GM12878 (cell line): ENCODE results near the gene RHEBL1. TPM values are rescaled to one million over a fixed set of nuclear protein-coding genes. Genes with fewer than 3 reads are reported as not detected.
A peak's percentile ranks its signal among the peaks of the same experiment; 100 is the strongest.

ENCODE experiments used
- ATAC-seq: fragments of 200-7000 bp; cut with Tn5 transposase; 3 replicates; pipeline ENCODE4 v1.9.1; 2020; ENCODE audit warnings: mild to moderate bottlenecking, moderate library complexity
- BruUV-seq: library from RNA; stranded (reverse); fragments of 400-500 nt; replicated peaks from 2 replicates; lab custom pipeline; 2021; lab: Mats Ljungman, UMichigan
- CTCF ChIA-PET: fragments of 300-600 bp; sonication (Branson Sonifier 250); formaldehyde crosslinking; extraction: SDS; loops from one replicate; lab custom pipeline; 2021; ENCODE audit warnings: inconsistent platforms; lab: Yijun Ruan, JAX
- POLR2A ChIA-PET: fragments of 350-600 bp; formaldehyde crosslinking; extraction: SDS; loops from one replicate; lab custom pipeline; 2021; ENCODE audit warnings: inconsistent platforms; lab: Charles Lee
- RAD21 ChIA-PET: fragments of 300-600 bp; sonication (Branson Sonifier 250); formaldehyde crosslinking; loops from one replicate; lab custom pipeline; 2023; ENCODE audit warnings: antibody characterized with exemption; ENCODE audit not compliant: unreplicated experiment; lab: Charles Lee
- SMC1A ChIA-PET: fragments of 300-600 bp; sonication (Branson Sonifier 250); formaldehyde crosslinking; loops from one replicate; lab custom pipeline; 2023; ENCODE audit not compliant: unreplicated experiment, uncharacterized antibody; lab: Charles Lee
- DNase-seq: peaks from one replicate; pipeline ENCODE4 v3.0.0-alpha.2; 2011; ENCODE audit warnings: low read depth, low spot score
- FAIRE-seq: peaks from 3 replicates; lab custom pipeline; 2011; peaks lifted over from hg19 to GRCh38; lab: Jason Lieb, UNC
- H2AFZ ChIP-seq: 2 replicates; pipeline ENCODE4 v1.6.0; 2011; ENCODE audit warnings: low read depth, low read length, control low read depth; ENCODE audit not compliant: control insufficient read depth
- H3K27ac ChIP-seq: 2 replicates; pipeline ENCODE4 v1.5.1; 2011; ENCODE audit warnings: control low read depth; ENCODE audit not compliant: control insufficient read depth, insufficient read depth
- H3K27me3 ChIP-seq, 2 experiments: replicated peaks in 1 of 2; 2 replicates each; pipeline versions ENCODE4 v1.6.0 to v1.6.1; 2011; ENCODE audit warnings: low read length in 1 of 2; ENCODE audit not compliant: control insufficient read depth in 2 of 2, insufficient read depth in 2 of 2
- H3K36me3 ChIP-seq, 2 experiments: 2 replicates each; pipeline ENCODE4 v1.5.1; 2011; ENCODE audit warnings: low read length in 1 of 2; ENCODE audit not compliant: control insufficient read depth in 2 of 2, insufficient read depth in 2 of 2
- H3K4me1 ChIP-seq: 2 replicates; pipeline ENCODE4 v1.6.1; 2011; ENCODE audit warnings: mild to moderate bottlenecking, low read length, moderate library complexity, mixed read lengths; ENCODE audit not compliant: control insufficient read depth, insufficient read depth
- H3K4me2 ChIP-seq: 2 replicates; pipeline ENCODE4 v1.6.0; 2011; ENCODE audit warnings: control low read depth; ENCODE audit not compliant: control insufficient read depth, insufficient read depth
- H3K4me3 ChIP-seq: fragments of 200-600 bp; sonication (generic); 2 replicates; pipeline ENCODE4 v1.5.1; 2016
- H3K79me2 ChIP-seq: 2 replicates; pipeline ENCODE4 v1.6.0; 2011; ENCODE audit warnings: low read length; ENCODE audit not compliant: control insufficient read depth, insufficient read depth
- H3K9ac ChIP-seq: 2 replicates; pipeline ENCODE4 v1.8.0; 2011; ENCODE audit warnings: low read length, control low read depth, mixed read lengths; ENCODE audit not compliant: control insufficient read depth, insufficient read depth
- H3K9me3 ChIP-seq: replicated peaks from 3 replicates; pipeline ENCODE4 v1.5.1; 2011; ENCODE audit warnings: mild to moderate bottlenecking, low read length; ENCODE audit not compliant: control insufficient read depth, insufficient read depth
- H4K20me1 ChIP-seq: 2 replicates; pipeline ENCODE4 v1.6.0; 2011; ENCODE audit not compliant: control insufficient read depth, insufficient read depth
- POLR2A ChIP-seq: IDR thresholded peaks from 2 replicates; pipeline ENCODE4 v1.6.1; 2011; ENCODE audit warnings: low read depth, mild to moderate bottlenecking, low read length
- RB1 ChIP-seq: fragments of 450-650 bp; formaldehyde crosslinking; IDR thresholded peaks from 2 replicates; pipeline ENCODE4 v1.6.1; 2017; ENCODE audit warnings: mild to moderate bottlenecking, borderline replicate concordance
- ZNF622 ChIP-seq: fragments of 450-650 bp; IDR thresholded peaks from 2 replicates; pipeline ENCODE4 v1.6.1; 2017; ENCODE audit warnings: mild to moderate bottlenecking, inconsistent platforms
- WGBS: methylation state at CpG from one replicate; pipeline ENCODE4 v1.1.6; 2016; ENCODE audit warnings: low lambda C conversion rate; ENCODE audit not compliant: insufficient replicate concordance, insufficient coverage; ENCODE audit errors: missing lambda C conversion rate; 5-methylcytosine and 5-hydroxymethylcytosine counted together
- in situ Hi-C: fragments of 300-500 bp; cut with MboI; formaldehyde crosslinking; loops from 9 replicates; pipeline ENCODE4 v1.14.3; 2018; ENCODE audit warnings: mixed read lengths
- intact Hi-C: fragments of 100-400 bp; cut with micrococcal nuclease; formaldehyde crosslinking; loops from one replicate; pipeline ENCODE4 v1.14.2; 2022; ENCODE audit not compliant: unreplicated experiment
- polyA plus RNA-seq, 11 experiments: library from polyadenylated mRNA; depleted of rRNA in 4 of 11; unstranded in 6 of 11; stranded (reverse) in 5 of 11; fragments of >200 nt; fragmentation: Nextera tagmentation in 4 of 11; fragmentation: Illumina TruSeq in 1 of 11; extraction: Ambion mirVana in 4 of 11; extraction: Trizol in 1 of 11; gene quantifications; 1 replicate in 1 of 11; 2 replicates in 10 of 11; pipeline versions ENCODE4 v1.2.1 to v1.2.3, GENCODE V29; 2011 to 2016; ENCODE audit warnings: inconsistent platforms in 2 of 11, missing spikeins in 2 of 11, low read depth in 1 of 11
- total RNA-seq, 4 experiments: library from RNA; depleted of rRNA in 3 of 4; stranded (reverse); fragments of >200 nt in 3 of 4; fragmentation: Illumina TruSeq in 1 of 4; extraction: Trizol in 1 of 4; gene quantifications; 2 replicates each; pipeline versions ENCODE4 v1.2.1 to v1.2.3, GENCODE V29; 2013 to 2021

Gene RHEBL1
- total and polyA plus RNA-seq, 10 of the 15 experiments (the other 5 are each of a cell fraction or from before 2014, with no cell fraction given), result 5.9 to 18.7 (median 12.0) TPM

DNA sequence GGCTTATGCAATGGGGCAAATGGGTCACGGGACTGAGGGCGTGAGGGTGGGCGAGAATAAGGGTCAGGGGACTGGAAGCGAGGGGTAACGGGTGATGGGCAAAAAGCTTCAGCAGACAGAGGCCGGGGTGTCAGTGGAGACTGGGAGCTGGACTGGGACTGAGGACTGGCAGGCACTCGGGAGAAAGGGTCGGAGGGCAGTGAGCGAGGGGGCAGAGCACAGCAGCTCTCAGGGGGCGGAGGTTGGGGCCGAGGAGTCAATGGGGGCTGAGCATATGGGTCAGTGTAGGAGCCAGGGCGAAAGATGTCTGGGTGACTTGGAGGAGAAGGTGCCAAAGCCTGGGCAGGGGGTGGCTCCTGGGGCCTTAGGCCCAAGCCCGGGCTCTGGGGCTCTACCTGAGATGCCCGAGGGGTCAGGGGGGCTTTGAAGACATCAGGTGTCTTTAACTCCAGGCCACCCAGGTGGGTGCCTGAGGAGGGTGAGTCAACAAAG, 29.4 kb downstream of the RHEBL1 start (continued):
- TF ChIP-seq RB1, result no peak

DNA sequence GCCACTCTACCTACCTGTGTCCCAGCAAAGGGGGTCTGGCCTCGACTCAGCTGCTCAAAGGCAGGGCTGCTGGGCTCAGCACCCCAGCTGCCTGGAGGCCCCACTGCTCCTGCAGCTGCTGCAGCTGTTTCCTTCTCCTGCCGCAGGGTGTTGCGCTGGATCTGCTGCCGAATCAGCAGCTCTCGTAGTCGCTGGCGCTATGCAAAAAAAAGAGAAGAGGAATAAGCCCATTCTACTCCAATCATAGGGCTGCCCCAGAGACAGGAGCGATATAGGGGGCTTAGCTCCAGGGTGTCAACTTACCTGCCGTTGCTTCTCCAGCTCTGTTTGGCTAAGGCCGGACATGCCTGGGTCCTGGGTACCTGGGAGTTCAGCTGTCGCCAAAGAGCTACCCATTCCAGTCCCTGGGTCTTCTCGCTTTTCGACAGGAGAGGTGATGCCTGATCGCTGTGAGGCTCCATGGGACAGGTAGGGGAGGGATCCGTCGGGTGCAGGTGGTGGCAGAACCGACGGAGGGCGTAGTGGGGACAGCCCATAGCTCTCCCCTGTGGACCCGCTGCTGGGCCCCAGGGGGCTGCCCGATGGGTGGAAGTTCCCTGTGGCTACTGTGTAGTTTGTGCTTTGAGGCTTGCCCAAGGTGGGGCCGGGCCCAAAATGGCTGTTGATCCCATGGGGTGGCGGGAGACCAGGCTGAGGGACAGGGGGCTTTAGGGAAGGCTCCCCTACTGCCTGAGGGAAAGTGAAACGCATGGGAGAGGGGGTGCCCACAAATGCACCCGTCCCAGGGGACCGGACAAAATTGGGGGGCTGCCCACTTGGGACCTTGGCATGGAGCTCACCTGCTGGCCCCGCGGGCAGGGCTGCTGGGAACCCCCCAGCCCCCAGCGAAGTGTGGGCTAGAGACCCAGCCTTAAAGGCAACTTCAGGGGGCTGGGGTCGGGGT, 30.1 kb downstream of the RHEBL1 start:
- no peak for TF ChIP-seq ZNF622
- TF ChIP-seq POLR2A, result 0 out of 2 replicates have a peak, but pooled peaks have one; percentile 14
- Histone ChIP-seq H3K27me3 (no peaks in the 10 kb centered on the region), H3K4me3 (no peak overlapping the region), H2AFZ (no peak overlapping the region), H3K4me1 (no peaks in the 10 kb centered on the region), H3K9ac (no peak overlapping the region), H3K36me3 (peaks cover 34 to 68% of the 10 kb centered on the region in 2 experiments), H3K4me2 (no peak overlapping the region), H4K20me1 (no peaks in the 10 kb centered on the region), H3K79me2 (no peaks in the 10 kb centered on the region), H3K27ac (no peak overlapping the region), H3K9me3 (no peaks in the 10 kb centered on the region)
- CTCF ChIA-PET, result interaction anchor here (1.0 to 1.3 kb wide), 2 partner anchors 24 to 43 kb away, joined by 3 to 4 read pairs; no protein-coding TSS in a partner anchor
- intact Hi-C loops, result no loop called here
- in situ Hi-C loops, result no loop called here
- BruUV-seq, result no TSS peak
- FAIRE-seq (no peak), ATAC-seq (no peak), DNase-seq (no peak)
- SMC1A ChIA-PET, result no interaction called here
- POLR2A ChIA-PET, result interaction anchor here (0.5 to 1.5 kb wide), 3 partner anchors 10 to 188 kb away, joined by 3 to 4 read pairs (median 3); partner anchors contain the start of genes DDX23 and RHEBL1
- RAD21 ChIA-PET, result interaction anchor here (1.0 kb wide), 1 partner anchor 43 kb away, joined by 3 read pairs; no protein-coding TSS in a partner anchor
- WGBS, result 95% methylated on average over 29 of the region's 30 CpGs
